Uterus (tissue), 4 donors: ENCODE results near the gene PET117. TPM values are rescaled to one million over a fixed set of nuclear protein-coding genes. Genes with fewer than 3 reads are reported as not detected.

Experiments used
- DNase-seq, 2 donors: peaks; one replicate each; pipeline ENCODE4 v3.0.0-alpha.2; 2019 to 2020
- H3K27ac ChIP-seq, 2 donors: fragments of 200-600 bp; sonication (generic); 1 replicate in 1 of 2; 2 replicates in 1 of 2; pipeline ENCODE4 v1.5.1; 2016 to 2018
- H3K27me3 ChIP-seq, 2 donors: fragments of 200-600 bp; sonication (generic); one replicate each; pipeline ENCODE4 v1.5.1; 2018 to 2019; ENCODE audit warnings: control low read depth in 1 of 2
- H3K36me3 ChIP-seq, 2 donors: fragments of 200-600 bp; sonication (generic); one replicate each; pipeline ENCODE4 v1.5.1; 2019; ENCODE audit warnings: control low read depth in 1 of 2
- H3K4me1 ChIP-seq, 2 donors: fragments of 200-600 bp; sonication (generic); one replicate each; pipeline ENCODE4 v1.5.1; 2018 to 2019; ENCODE audit warnings: control low read depth in 1 of 2
- H3K4me3 ChIP-seq, 2 donors: fragments of 200-600 bp; sonication (generic); 1 replicate in 1 of 2; 2 replicates in 1 of 2; pipeline ENCODE4 v1.5.1; 2018 to 2019; ENCODE audit warnings: mild to moderate bottlenecking in 1 of 2
- H3K9me3 ChIP-seq, 2 donors: fragments of 200-600 bp; sonication (generic); one replicate each; pipeline ENCODE4 v1.5.1; 2019; ENCODE audit warnings: control low read depth in 1 of 2
- POLR2A ChIP-seq, 2 donors: fragments of 450-650 bp; IDR thresholded peaks; one replicate each; pipeline ENCODE4 v1.6.1; 2016; ENCODE audit warnings: antibody characterized with exemption in 2 of 2, mild to moderate bottlenecking in 1 of 2, moderate library complexity in 1 of 2
- intact Hi-C: fragments of 100-400 bp; cut with DNase I; formaldehyde crosslinking; loops from one replicate; pipeline ENCODE4 v1.15.1; 2023; ENCODE audit warnings: low total_unique reads
- small RNA-seq: library from RNA; depleted of rRNA; stranded (forward); fragments of <200 nt; gene quantifications from one replicate; pipeline ENCODE3, GENCODE V24; 2016
- total RNA-seq, 4 donors: library from RNA; depleted of rRNA in 3 of 4; stranded (reverse); fragments of >200 nt in 3 of 4; gene quantifications; one replicate each; pipeline versions ENCODE4 v1.1.0 to v1.2.4, GENCODE V29; 2014 to 2023
- TF ChIP-seq, protein P1 (sequence below), 4 experiments: fragments of 200-600 bp in 2 of 4; fragments of 450-650 bp in 2 of 4; sonication (generic) in 2 of 4; IDR thresholded peaks; one replicate each; pipeline ENCODE4 v1.5.1; 2016 to 2019; ENCODE audit warnings: antibody characterized with exemption in 4 of 4, mild to moderate bottlenecking in 2 of 4, moderate library complexity in 1 of 4
- donor health status: DM: yes; HTN: yes; CAD: no.

PET117 gene
- total RNA-seq, 4 donors from 2014 or later: 5.1 to 21.8 (median 13.0) TPM

DNA sequence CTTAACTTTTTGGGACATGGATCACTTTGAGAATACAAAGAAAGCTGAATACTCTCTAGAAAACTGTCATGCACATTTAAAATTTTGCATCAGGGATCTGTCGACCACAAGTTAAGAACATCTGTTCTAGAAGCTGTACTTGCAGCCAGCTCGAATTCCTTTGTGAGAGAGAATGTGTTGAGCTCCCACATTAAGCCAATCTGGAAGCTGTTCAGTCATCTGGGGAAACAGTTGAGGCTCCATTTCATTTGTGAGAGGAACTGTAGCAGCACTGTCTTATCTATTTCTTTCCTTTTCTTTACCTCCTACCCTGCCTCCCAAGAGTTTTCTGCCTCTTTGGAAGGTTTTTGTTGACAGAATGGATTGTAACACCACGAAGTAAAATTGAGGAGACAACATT lies 50.8 kb downstream of the PET117 start:
- Histone ChIP-seq H3K36me3 (no peaks in the 10 kb centered on the region), H3K27me3 (no peaks in the 10 kb centered on the region), H3K4me1 (no peaks in the 10 kb centered on the region), H3K4me3 (no peak overlapping the region), H3K9me3 (no peaks in the 10 kb centered on the region), H3K27ac (no peak overlapping the region)
- no peak for DNase-seq
- intact Hi-C loops: no loop called here
- no peak for TF ChIP-seq POLR2A (IDR thresholded peaks at IDR 0.05)
- TF ChIP-seq, protein P1, sequence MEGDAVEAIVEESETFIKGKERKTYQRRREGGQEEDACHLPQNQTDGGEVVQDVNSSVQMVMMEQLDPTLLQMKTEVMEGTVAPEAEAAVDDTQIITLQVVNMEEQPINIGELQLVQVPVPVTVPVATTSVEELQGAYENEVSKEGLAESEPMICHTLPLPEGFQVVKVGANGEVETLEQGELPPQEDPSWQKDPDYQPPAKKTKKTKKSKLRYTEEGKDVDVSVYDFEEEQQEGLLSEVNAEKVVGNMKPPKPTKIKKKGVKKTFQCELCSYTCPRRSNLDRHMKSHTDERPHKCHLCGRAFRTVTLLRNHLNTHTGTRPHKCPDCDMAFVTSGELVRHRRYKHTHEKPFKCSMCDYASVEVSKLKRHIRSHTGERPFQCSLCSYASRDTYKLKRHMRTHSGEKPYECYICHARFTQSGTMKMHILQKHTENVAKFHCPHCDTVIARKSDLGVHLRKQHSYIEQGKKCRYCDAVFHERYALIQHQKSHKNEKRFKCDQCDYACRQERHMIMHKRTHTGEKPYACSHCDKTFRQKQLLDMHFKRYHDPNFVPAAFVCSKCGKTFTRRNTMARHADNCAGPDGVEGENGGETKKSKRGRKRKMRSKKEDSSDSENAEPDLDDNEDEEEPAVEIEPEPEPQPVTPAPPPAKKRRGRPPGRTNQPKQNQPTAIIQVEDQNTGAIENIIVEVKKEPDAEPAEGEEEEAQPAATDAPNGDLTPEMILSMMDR (IDR thresholded peaks at IDR 0.05): no peak

DNA sequence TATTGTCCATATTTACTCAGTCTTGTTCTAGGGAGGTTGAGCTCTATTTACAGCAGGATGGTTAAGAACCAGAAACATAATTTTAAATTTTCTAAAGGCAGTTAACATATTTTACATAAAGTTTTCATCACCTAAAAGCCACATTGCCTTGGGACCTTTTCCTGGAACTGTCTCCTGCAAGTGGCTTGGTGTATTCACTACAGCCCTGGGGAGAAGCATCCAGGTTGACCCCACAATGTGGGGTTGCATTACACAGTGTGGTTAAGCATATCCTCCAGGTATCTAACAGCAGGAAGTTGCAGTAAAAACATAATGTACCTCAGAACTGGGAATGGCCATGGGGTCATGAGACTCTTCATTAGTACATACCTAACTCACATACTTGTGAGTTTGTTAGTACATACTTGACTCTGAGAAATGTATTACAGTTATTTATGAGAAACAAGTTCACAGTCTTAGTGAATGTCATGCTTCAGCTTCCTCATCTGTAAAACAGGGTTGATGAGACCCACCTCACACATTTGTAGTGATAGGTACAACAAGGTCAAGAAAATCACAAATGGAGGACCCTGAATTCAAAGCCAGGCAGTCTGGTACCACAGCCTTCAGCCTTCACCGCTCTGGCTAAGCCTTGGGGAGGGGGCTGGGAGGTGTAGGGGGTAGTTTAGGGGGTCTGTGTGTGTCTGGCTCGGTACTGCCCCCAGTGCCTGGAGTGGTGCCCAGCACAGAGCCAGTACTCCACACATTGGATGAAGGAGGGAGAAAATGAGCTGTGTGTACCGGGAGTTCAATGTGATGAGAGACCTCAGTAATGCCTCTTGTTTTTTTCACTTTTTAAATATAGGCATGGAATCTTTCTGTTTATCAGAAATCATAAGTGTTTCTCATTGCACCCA lies 52.9 kb downstream of the PET117 start:
- H3K27ac ChIP-seq: no peak overlapping the region
- DNase-seq: no peak
- no peak overlapping the region for H3K4me3 ChIP-seq
- intact Hi-C loops: no loop called here
- TF ChIP-seq, protein P1 (IDR thresholded peaks at IDR 0.05): no peak
- no peak for TF ChIP-seq POLR2A (IDR thresholded peaks at IDR 0.05)
- no peaks in the 10 kb centered on the region for H3K4me1 ChIP-seq
- no peaks in the 10 kb centered on the region for H3K9me3 ChIP-seq
- H3K27me3 ChIP-seq: no peaks in the 10 kb centered on the region
- no peaks in the 10 kb centered on the region for H3K36me3 ChIP-seq

DNA sequence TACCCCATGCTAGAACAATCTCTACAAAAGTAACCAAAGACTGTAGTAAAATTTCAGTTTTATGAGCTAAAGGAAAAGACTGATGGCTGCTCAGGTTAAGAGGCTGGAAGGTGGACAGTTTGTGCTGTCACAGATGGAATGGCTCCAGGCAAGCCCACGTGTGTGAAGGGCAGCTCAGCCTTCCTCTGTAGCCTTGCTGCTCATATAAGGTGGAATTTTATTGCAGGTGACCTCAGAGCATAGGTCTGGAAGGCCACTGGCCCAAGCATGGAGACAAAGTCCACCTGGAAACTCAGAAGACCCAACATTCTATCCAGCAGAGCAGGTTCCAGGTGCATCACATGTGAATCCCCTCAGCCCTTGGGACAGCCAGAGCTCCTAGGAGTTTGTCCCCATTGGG lies 53.6 kb downstream of the PET117 start:
- no peaks in the 10 kb centered on the region for H3K9me3 ChIP-seq
- H3K4me3 ChIP-seq: no peak overlapping the region
- no peak for DNase-seq
- H3K27me3 ChIP-seq: no peaks in the 10 kb centered on the region
- H3K36me3 ChIP-seq: no peaks in the 10 kb centered on the region
- H3K27ac ChIP-seq: no peak overlapping the region
- H3K4me1 ChIP-seq: no peaks in the 10 kb centered on the region
- no peak for TF ChIP-seq POLR2A (IDR thresholded peaks at IDR 0.05)
- TF ChIP-seq, protein P1 (IDR thresholded peaks at IDR 0.05): no peak
- intact Hi-C loops: no loop called here

Small RNA genes lying within 50 kb of the gene (small RNA-seq; reads per million reads assigned to genes)
- gene RF00019: not detected
- not detected for gene RNU7-137P

Other genes starting within 250 kb of the PET117 start
- 100 to 1,000 TPM in 2 of 4 donors, 10 to 100 TPM in 2; 71.2 to 207 (median 110) TPM for gene SNX5, start 169.1 kb upstream of the PET117 start, total RNA-seq
- gene MGME1, start 168.8 kb upstream of the PET117 start, total RNA-seq: 10 to 100 TPM in 1 of 4 donors, 1 to 10 TPM in 3; 3.3 to 18.5 (median 5.8) TPM
- 1 to 10 TPM in 1 of 4 donors, under 1 TPM in 1, not detected in 2; 0.30 to 2.4 TPM for gene OVOL2, start 79.9 kb upstream of the PET117 start, total RNA-seq
- 10 to 100 TPM in 3 of 4 donors, 1 to 10 TPM in 1; 5.6 to 23.3 (median 18.0) TPM for gene KAT14, start within 50 bp of the PET117 start, total RNA-seq
- gene ZNF133, start 150.7 kb downstream of the PET117 start, total RNA-seq: 10 to 100 TPM; 11.2 to 49.2 (median 22.4) TPM